Stomach (tissue), 9 donors: Measurements from ENCODE around the gene LUZP2. TPM values are rescaled to one million over a fixed set of nuclear protein-coding genes. Genes with fewer than 3 reads are reported as not detected.

Experiments
- DNase-seq, 2 donors: peaks; one replicate each; pipeline versions ENCODE4 v3.0.0 to v3.0.0-alpha.2; 2013 to 2019
- H3K27ac ChIP-seq, 5 donors: fragments of 200-600 bp in 4 of 5; sonication (generic) in 4 of 5; one replicate each; pipeline ENCODE4 v1.5.1; 2013 to 2019; ENCODE audit warnings: mild to moderate bottlenecking in 1 of 5, moderate library complexity in 1 of 5
- H3K27me3 ChIP-seq, 3 donors: fragments of 200-600 bp; sonication (generic); one replicate each; pipeline ENCODE4 v1.5.1; 2017 to 2019; ENCODE audit warnings: mixed run types in 1 of 3
- H3K36me3 ChIP-seq, 4 donors: fragments of 200-600 bp; sonication (generic); 1 replicate in 3 of 4; 2 replicates in 1 of 4; pipeline ENCODE4 v1.5.1; 2016 to 2019
- H3K4me1 ChIP-seq, 4 donors: fragments of 200-600 bp; sonication (generic); one replicate each; pipeline ENCODE4 v1.5.1; 2016 to 2019
- H3K4me3 ChIP-seq, 4 donors: fragments of 200-600 bp; sonication (generic) in 3 of 4; one replicate each; pipeline ENCODE4 v1.5.1; 2016 to 2019; ENCODE audit warnings: mild to moderate bottlenecking in 1 of 4
- H3K9me3 ChIP-seq, 4 donors: fragments of 200-600 bp; sonication (generic); one replicate each; pipeline ENCODE4 v1.5.1; 2016 to 2019
- EP300 ChIP-seq: sonication (generic); formaldehyde crosslinking; IDR thresholded peaks from one replicate; pipeline ENCODE4 v1.6.1; 2017; ENCODE audit warnings: antibody characterized with exemption
- POLR2A ChIP-seq, 4 donors: fragments of 450-650 bp; IDR thresholded peaks; one replicate each; pipeline ENCODE4 v1.6.1; 2016; ENCODE audit warnings: antibody characterized with exemption in 4 of 4, control low read depth in 2 of 4, mild to moderate bottlenecking in 1 of 4, moderate library complexity in 1 of 4
- POLR2AphosphoS5 ChIP-seq, 3 donors: sonication (generic); formaldehyde crosslinking; IDR thresholded peaks; one replicate each; pipeline ENCODE4 v1.6.1; 2016; ENCODE audit warnings: antibody characterized with exemption in 3 of 3
- WGBS, 5 donors: extraction: QIAGEN DNeasy Blood & Tissue Kit in 3 of 5; methylation state at CpG; one replicate each; pipeline versions ENCODE4 v1.1.5 to v1.1.7; 2013 to 2018; 5-methylcytosine and 5-hydroxymethylcytosine counted together
- intact Hi-C: fragments of 100-400 bp; cut with DNase I; formaldehyde crosslinking; loops from one replicate; pipeline ENCODE4 v1.15.1; 2023; ENCODE audit warnings: low total_unique reads
- polyA plus RNA-seq, 3 donors: library from polyadenylated mRNA; stranded (reverse); fragments of 200-250 nt; gene quantifications; one replicate each; pipeline ENCODE4 v1.2.3, GENCODE V29; 2013
- total RNA-seq, 5 donors: library from RNA; depleted of rRNA; stranded (reverse); fragments of >200 nt; gene quantifications; one replicate each; pipeline versions ENCODE4 v1.1.0 to v1.2.3, GENCODE V29; 2014 to 2016
- TF ChIP-seq, protein P1 (sequence below), 7 experiments: fragments of 450-650 bp in 4 of 7; fragments of 200-600 bp in 3 of 7; sonication (generic) in 3 of 7; IDR thresholded peaks; one replicate each; pipeline ENCODE4 v1.5.1; 2016 to 2019; ENCODE audit warnings: antibody characterized with exemption in 7 of 7, control low read depth in 2 of 7, mild to moderate bottlenecking in 1 of 7
- donor health status: healthy with polysubstance abuse.
- donor health status: Bipolar disorder and iron deficiency.
- donor health status: healthy.

Gene LUZP2
- total and polyA plus RNA-seq, 8 donors, result 0.06 to 6.8 (median 0.23) TPM; not detected in 4

DNA sequence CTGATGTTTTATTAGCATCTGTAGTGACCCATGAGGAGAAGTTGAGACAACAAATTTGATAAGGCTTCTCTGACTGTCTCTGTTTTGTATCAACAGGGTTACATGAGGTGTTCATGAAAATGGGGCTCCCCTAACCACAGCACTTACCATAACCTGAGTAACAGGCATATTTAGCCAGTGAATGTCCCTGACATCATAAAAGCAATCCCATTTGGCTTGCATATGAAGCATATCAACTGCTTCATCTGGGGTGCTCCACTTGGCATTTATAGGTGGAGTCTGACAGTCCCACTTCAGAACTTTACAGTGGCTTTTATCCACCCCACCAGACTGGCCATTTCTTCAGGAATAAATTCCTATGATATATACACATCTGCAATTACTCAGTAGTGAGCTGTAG, 257.6 kb downstream of the LUZP2 start:
- no peaks in the 10 kb centered on the region for H3K4me1 ChIP-seq
- no peak overlapping the region for H3K27ac ChIP-seq
- no peaks in the 10 kb centered on the region for H3K36me3 ChIP-seq
- H3K4me3 ChIP-seq, result no peak overlapping the region
- H3K27me3 ChIP-seq, result no peaks in the 10 kb centered on the region
- TF ChIP-seq EP300 (no peak), POLR2A (IDR thresholded peaks at IDR 0.05) (no peak), POLR2AphosphoS5 (IDR thresholded peaks at IDR 0.05) (no peak)
- TF ChIP-seq, protein P1, sequence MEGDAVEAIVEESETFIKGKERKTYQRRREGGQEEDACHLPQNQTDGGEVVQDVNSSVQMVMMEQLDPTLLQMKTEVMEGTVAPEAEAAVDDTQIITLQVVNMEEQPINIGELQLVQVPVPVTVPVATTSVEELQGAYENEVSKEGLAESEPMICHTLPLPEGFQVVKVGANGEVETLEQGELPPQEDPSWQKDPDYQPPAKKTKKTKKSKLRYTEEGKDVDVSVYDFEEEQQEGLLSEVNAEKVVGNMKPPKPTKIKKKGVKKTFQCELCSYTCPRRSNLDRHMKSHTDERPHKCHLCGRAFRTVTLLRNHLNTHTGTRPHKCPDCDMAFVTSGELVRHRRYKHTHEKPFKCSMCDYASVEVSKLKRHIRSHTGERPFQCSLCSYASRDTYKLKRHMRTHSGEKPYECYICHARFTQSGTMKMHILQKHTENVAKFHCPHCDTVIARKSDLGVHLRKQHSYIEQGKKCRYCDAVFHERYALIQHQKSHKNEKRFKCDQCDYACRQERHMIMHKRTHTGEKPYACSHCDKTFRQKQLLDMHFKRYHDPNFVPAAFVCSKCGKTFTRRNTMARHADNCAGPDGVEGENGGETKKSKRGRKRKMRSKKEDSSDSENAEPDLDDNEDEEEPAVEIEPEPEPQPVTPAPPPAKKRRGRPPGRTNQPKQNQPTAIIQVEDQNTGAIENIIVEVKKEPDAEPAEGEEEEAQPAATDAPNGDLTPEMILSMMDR (IDR thresholded peaks at IDR 0.05), result no peak
- intact Hi-C loops, result no loop called here
- no peak for DNase-seq
- no peaks in the 10 kb centered on the region for H3K9me3 ChIP-seq

DNA sequence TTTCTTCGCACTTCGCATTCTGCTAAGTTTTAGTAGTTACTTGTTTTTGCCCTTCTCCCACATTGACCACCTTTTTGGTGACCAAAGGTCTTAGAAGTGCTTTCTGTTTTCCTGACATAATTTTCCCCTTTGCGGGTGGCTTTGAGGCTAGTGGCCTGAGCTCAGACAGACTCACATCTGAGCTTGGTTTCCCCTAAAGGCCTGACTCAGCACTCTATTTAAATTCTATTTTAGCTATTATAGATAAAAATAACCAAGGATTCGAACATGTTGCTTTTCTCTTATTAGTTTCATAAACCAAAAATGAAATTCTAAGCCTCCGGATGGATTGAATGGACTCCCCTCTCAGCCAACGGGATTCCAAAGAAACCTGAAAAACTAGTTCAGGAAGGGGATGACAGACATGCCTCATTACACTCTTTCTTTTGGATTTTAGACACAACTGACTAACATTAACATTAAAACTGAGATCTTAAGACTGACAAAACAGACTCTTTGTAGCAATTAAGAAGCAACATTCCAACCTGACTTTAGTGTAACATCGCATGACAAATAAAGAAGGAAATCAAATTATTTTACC, 258.5 kb downstream of the LUZP2 start:
- TF ChIP-seq POLR2A (IDR thresholded peaks at IDR 0.05) (no peak), EP300 (no peak)
- TF ChIP-seq, protein P1 (IDR thresholded peaks at IDR 0.05), result no peak
- DNase-seq, result no peak
- Histone ChIP-seq H3K4me1 (no peaks in the 10 kb centered on the region), H3K4me3 (no peak overlapping the region), H3K9me3 (no peaks in the 10 kb centered on the region), H3K36me3 (no peaks in the 10 kb centered on the region), H3K27ac (no peak overlapping the region), H3K27me3 (no peaks in the 10 kb centered on the region)
- intact Hi-C loops, result no loop called here
- 71 to 80% (median 77%) methylated on average over 7 of the region's 7 CpGs for WGBS, 5 donors

DNA sequence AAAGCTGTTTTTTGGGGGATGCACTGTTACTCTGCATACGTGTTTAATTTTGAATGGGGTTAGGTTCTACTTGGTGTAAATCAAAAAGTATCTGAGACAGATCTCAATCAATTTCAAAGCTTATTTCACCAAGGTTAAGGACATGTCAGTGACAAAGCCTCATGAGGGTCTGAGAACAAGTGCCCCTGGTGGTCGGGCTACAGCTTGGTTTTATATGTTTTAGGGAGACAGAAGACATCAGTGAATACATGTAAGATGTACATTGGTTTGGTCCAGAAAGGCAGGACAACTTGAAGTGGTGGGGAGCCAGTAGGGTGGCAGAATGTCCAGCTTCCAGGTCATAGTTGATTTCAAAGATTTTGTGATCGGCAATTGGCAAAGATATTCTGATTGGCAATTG, 262.9 kb downstream of the LUZP2 start:
- TF ChIP-seq POLR2AphosphoS5 (IDR thresholded peaks at IDR 0.05), result no peak
- no peak for TF ChIP-seq EP300
- no peaks in the 10 kb centered on the region for H3K4me1 ChIP-seq
- no peaks in the 10 kb centered on the region for H3K27me3 ChIP-seq
- no peak overlapping the region for H3K4me3 ChIP-seq
- DNase-seq, result no peak
- intact Hi-C loops, result no loop called here
- no peaks in the 10 kb centered on the region for H3K36me3 ChIP-seq
- 82 to 90% (median 88%) methylated on average over 3 of the region's 3 CpGs for WGBS, 5 donors
- no peaks in the 10 kb centered on the region for H3K9me3 ChIP-seq
- H3K27ac ChIP-seq, result no peak overlapping the region

DNA sequence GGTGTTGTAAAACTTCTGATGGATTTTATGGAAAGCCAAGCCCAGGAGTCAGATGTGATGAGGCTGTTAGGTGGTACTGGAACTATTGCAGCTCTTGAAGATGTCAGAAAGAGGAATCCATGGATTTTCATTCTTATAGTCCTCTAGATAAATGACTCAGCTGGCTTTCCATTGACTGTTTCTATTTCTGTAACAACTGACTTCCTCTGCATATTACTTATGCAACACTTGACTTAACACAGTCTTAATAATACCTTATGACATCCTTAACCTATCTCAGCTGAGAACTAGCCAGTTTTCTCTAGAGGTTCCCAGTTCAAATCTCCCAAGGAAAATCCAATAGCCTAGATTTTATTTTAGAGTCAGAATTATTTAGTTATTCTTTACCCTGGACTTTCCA, 263.8 kb downstream of the LUZP2 start:
- Histone ChIP-seq H3K9me3 (no peaks in the 10 kb centered on the region), H3K27ac (no peak overlapping the region), H3K27me3 (no peaks in the 10 kb centered on the region), H3K36me3 (no peaks in the 10 kb centered on the region), H3K4me3 (no peak overlapping the region), H3K4me1 (no peaks in the 10 kb centered on the region)
- TF ChIP-seq POLR2A (IDR thresholded peaks at IDR 0.05) (no peak), EP300 (no peak), POLR2AphosphoS5 (IDR thresholded peaks at IDR 0.05) (no peak)
- TF ChIP-seq, protein P1 (IDR thresholded peaks at IDR 0.05), result no peak
- DNase-seq, result no peak
- intact Hi-C loops, result no loop called here

DNA sequence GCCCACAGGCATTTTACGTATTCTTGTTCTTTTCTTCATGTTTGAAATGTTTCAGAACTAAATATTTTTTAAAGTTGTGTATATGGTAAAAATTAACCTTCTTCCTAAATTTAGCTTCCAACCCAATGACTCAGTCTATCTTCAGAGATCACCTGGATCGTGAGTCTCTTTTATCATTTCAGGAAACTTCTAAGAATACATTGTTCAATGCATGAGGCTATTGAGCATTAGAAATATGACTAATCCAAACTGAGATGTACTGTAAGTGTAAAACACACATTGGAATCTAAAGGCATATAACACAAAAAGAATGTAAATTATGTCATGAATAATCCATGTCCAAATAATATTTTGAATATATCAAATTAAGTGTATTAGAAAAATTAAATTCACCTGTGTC, 265.2 kb downstream of the LUZP2 start:
- TF ChIP-seq POLR2A (IDR thresholded peaks at IDR 0.05), result no peak
- TF ChIP-seq, protein P1 (IDR thresholded peaks at IDR 0.05), result no peak
- no peak for TF ChIP-seq EP300
- TF ChIP-seq POLR2AphosphoS5 (IDR thresholded peaks at IDR 0.05), result no peak
- 51 to 84% (median 78%) methylated on average over 2 of the region's 2 CpGs for WGBS, 5 donors
- H3K27ac ChIP-seq, result no peak overlapping the region
- H3K27me3 ChIP-seq, result no peaks in the 10 kb centered on the region
- intact Hi-C loops, result no loop called here
- H3K4me1 ChIP-seq, result no peaks in the 10 kb centered on the region
- no peaks in the 10 kb centered on the region for H3K36me3 ChIP-seq
- no peak overlapping the region for H3K4me3 ChIP-seq
- DNase-seq, result no peak
- no peaks in the 10 kb centered on the region for H3K9me3 ChIP-seq
